DMS 273 (cell line): ENCODE results near the gene CCDC127.
"Not testable (repeated sequence)": the region's sequence is repeated elsewhere in the genome, so short reads cannot be mapped to it uniquely, and the experiment has no call there.

Experiments used
- DNase-seq: peaks from one replicate; lab custom pipeline; 2025; ENCODE audit not compliant: unreplicated experiment; lab: John Stamatoyannopoulos, UW

Gene CCDC127, protein sequence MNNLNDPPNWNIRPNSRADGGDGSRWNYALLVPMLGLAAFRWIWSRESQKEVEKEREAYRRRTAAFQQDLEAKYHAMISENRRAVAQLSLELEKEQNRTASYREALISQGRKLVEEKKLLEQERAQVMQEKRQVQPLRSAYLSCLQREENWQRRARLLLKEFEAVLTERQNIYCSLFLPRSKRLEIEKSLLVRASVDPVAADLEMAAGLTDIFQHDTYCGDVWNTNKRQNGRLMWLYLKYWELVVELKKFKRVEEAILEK

DNA sequence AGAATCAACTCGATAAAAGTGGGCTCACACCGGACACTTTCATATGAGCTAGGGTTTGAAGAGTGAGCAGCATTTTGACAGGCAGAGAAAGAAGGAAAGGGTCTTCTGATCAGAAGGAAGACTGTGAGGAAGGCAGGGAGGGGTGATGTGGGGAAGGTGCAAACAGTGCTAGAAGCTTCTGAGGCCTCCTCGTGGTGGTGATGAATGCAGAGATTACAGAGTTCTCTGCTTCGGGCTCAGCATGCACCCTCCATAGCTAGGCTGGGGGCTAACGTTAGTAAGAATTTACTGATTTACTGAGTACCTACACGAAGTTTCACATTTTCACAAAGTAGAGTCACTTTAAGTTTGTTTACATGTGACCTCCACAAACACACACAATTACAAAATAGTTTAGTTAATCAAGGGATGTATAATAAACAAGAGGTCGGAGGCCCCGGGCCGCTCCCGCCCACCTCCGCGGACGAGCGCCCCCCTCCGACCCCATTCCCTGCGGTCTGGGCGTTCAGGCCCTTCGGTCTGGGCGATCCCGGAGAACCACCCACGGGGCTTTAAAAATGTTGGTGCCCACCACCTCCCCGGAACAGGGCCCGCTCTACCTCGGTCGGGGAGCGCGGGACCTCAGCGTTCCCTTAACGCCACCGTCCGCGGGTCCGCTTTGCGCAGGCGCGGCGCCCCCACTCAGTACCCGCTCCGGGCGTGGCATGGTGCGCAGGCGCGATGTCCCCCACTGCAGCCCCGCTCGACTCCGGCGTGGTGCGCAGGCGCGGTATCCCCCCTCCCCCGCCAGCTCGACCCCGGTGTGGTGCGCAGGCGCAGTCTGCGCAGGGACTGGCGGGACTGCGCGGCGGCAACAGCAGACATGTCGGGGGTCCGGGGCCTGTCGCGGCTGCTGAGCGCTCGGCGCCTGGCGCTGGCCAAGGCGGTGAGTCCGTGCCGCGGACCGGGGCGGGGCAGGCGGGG, at the start of gene CCDC127, which contains the start of gene SDHA:
CCDC127 (minus strand) TSS at position 660 of the 963 bp plus-strand sequence. CDS start 1,304 bp downstream, outside the sequence.
SDHA (plus strand) TSS at position 827 of the 963 bp plus-strand sequence; CDS start at position 863, 36 bp downstream.
- DNase-seq, result peak; percentile 97

DNA sequence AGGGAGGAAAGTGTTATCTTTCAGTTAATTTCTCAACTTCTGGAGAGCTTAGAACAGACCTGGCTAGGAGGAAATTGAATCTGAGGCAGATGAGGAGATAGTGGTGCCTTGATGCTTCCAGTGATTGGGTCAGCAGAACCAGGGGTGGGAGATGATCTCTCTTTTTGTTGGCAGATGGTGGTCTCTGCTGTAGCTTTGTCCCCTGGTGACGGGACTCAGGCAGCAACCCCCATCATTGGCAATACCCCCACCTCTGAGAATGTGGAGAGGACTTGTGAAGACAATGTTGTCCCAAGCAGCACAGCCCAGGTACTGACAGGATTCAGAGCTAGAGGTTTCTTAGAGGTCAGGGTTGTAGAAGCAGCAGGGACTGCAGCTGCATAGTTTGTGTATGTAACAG, 49.8 kb upstream of the CCDC127 start:
- no peak for DNase-seq

DNA sequence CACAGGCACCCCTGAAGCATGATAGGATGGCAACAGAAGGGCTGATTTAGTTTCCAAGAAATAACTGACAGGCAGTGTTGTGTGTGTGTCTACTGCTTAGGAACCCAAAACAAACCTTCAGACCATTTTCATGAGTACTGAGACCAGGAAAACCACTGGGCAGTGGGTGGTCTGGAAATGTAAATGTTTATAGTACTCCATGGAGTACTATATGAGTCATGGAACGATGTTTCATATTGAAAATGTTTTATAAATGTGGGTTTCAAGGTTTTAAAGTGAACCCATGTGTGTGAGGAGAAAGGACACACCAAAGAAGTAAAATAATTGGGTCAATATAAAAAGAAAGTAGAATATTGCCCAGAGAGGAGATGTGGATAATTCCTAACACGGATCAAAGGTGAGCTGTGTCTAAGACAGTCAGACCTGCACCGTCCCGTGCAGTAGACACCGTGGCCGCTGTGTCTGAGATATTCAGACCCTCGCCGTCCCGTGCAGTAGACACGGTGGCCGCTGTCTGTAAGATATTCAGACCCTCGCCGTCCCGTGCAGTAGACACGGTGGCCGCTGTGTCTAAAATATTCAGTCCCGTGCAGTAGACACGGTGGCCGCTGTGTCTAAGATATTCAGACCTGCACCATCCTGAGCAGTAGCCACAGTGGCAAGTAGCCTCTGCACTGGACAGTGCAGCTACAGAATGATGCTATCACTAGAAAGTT, 48.5 kb upstream of the CCDC127 start:
- not testable (repeated sequence) for DNase-seq

DNA sequence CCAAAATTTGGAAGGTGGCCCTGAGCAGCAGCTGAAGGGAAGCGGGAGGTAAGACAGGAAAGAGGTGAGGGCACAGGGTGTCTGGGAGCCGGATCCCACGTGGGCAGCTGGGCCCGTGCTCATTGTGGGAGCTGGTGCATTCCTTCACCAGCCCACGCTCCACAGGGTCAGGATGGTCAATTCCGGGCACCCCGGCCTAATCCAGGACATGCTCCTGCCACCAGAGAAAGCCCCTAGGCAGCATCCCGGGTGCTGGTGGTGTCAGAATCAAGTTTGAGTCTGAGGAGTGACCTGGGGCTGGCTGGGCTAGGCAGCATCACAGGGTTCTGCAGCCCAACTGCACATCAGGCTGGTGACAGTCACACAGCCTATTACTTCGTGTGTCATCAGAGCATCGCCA, 46.4 kb upstream of the CCDC127 start:
- DNase-seq, result no peak

DNA sequence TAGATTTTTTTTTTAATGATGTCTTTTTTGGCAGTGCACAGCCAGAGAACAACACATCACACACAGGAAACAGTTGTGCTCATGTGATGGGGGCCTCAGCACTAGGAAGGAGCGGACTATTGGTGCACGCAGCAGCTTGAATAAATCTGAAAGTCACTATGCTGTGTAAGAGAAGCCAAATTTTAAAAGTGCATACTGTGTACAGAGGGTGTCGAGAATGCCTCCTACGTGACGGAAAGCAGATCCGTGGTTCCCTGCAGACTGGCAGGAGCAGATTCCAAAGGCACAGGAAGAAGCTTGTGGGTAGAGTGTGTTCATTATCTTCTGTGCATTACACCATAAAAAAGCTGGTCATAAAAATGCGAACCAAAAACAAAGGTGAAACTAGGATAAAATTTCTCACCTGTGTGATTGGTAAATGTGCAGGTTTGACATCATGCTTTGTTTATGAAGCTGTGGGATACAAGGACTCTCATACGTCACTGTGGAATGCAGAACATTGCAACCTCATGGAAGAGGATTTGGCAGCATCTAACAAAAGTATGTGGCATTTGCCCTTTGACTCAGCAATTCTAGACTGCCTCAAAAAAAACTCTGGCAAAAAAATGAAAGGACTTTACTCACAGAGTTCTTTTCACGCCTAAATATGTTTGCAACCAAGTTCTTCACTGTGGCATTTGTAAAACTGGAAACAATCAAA, 45.5 kb upstream of the CCDC127 start:
- not testable (repeated sequence) for DNase-seq

DNA sequence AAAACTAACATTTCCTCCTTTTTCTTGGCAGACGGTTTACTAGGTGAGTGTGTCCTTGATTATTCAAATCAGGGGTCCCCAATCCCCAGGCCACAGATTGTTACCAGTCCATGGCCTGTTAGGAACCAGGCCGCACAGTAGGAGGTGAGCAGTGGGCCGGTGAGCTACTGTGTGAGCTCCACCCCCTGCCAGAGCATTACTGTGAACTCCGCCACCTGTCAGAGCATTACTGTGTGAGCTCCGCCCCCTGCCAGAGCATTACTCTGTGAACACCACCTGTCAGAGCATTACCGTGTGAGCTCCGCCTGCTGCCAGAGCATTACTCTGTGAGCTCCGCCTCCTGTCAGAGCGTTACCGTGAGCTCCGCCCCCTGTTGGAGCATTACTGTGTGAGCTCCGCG, 39.2 kb upstream of the CCDC127 start:
- DNase-seq, result no peak

DNA sequence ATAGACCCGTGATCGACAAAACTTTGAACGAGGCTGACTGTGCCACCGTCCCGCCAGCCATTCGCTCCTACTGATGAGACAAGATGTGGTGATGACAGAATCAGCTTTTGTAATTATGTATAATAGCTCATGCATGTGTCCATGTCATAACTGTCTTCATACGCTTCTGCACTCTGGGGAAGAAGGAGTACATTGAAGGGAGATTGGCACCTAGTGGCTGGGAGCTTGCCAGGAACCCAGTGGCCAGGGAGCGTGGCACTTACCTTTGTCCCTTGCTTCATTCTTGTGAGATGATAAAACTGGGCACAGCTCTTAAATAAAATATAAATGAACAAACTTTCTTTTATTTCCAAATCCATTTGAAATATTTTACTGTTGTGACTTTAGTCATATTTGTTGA, 38.4 kb upstream of the CCDC127 start:
- not testable (repeated sequence) for DNase-seq

DNA sequence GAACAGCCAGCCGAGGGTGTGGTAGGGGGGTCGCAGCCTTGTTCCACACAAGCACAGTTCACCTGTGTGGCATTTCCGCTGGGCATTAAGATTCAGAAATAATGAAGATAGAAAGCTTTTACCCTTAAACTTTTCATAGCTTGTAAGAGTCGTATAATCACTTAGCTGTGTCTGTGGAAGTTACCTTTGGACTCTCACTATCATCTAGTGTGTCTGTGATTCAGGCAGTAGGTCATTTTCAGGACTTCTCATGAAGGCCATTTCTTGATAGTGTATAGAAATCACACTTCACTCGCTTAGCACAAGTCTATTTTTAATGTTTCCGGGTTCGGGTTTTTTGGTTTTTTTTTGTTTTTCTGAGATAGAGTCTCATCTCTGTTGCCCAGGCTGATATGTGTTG, 37.2 kb upstream of the CCDC127 start:
- not testable (repeated sequence) for DNase-seq

DNA sequence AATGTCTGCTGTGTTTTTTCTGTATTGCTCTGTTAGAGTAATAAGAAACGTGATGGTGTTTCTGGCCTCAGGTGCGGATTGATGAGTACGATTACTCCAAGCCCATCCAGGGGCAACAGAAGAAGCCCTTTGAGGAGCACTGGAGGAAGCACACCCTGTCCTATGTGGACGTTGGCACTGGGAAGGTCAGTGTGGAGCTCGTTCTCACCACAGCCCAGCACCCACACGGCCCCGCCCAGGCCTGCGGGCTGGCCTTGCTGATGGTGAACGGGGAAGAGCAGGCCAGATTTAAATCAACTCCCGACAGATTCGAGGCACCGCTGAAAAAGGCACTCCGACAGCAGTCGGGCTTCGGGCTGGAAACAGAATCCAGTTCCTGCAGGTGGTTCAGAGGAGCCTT, 36.4 kb upstream of the CCDC127 start:
- DNase-seq, result not testable (repeated sequence)

DNA sequence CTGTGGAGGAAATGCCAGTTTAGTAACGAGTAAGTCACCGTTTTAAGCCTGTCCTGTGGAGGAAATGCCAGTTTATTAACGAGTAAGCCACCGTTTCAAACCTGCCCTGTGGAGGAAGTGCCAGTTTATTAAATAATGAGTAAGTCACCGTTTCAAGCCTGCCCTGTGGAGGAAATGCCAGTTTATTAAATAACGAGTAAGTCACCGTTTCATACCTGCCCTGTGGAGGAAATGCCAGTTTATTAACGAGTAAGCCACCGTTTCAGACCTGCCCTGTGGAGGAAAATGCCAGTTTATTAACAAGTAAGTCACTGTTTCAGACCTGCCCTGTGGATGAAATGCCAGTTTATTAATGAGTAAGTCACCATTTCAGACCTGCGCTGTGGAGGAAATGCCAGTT, 34.6 kb upstream of the CCDC127 start:
- no peak for DNase-seq

DNA sequence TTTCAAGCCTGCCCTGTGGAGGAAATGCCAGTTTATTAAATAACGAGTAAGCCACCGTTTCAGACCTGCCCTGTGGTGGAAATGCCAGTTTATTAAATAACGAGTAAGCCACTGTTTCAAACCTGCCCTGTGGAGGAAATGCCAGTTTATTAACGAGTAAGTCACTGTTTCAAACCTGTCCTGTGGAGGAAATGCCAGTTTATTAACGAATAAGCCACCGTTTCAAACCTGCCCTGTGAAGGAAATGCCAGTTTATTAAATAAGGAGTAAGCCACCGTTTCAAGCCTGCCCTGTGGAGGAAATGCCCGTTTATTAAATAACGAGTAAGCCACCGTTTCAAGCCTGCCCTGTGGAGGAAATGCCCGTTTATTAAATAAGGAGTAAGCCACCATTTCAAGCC, 34.0 kb upstream of the CCDC127 start:
- DNase-seq, result not testable (repeated sequence)

DNA sequence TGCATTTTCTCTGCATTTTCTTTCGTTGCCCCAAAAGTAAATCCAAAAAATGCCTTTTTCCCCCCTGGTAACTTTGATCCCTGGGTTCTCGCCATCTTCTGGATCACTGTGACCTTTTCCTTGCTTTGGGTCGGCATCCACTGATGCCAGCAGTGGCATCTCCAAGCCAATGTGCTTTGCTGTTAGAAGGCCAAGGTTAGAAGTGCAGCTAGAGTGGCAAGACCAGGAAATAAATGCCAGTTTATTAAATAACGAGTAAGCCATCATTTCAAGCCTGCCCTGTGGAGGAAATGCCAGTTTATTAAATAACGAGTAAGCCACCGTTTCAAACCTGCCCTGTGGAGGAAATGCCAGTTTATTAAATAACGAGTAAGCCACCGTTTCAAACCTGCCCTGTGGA, 33.6 kb upstream of the CCDC127 start:
- not testable (repeated sequence) for DNase-seq

DNA sequence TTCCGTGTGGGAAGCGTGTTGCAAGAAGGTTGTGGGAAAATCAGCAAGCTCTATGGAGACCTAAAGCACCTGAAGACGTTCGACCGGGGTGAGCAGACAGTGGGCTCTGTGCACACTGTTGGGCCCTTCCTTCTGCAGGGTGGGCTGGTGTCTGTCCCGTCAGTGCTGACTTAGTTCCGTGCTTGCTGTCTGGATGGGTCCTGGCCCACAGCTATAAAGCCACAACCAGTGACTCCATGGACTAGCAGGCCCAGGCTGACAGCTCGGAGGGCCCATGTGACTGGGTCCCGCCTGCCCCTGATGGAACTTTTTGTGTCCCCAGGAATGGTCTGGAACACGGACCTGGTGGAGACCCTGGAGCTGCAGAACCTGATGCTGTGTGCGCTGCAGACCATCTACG, 33.1 kb upstream of the CCDC127 start:
- DNase-seq, result not testable (repeated sequence)

DNA sequence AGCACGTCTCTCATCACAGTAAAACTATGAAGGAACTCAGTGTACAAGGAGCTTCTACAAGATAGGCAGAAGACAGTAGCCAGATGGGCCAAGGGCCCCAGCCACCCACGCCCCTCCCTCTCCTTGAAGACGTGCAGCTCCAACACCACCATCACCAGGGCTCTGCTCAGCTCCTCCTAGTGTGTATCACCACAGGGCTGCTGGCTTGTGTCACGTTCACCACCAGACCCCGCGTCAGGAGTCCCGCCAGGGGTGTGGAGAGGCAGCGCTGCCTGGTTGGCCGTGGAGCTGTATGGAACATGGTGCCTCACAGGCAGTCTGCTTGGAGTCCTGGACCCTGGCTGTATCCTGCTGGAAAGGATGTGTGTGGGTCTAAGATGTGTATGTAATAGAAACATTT, 32.4 kb upstream of the CCDC127 start:
- not testable (repeated sequence) for DNase-seq

DNA sequence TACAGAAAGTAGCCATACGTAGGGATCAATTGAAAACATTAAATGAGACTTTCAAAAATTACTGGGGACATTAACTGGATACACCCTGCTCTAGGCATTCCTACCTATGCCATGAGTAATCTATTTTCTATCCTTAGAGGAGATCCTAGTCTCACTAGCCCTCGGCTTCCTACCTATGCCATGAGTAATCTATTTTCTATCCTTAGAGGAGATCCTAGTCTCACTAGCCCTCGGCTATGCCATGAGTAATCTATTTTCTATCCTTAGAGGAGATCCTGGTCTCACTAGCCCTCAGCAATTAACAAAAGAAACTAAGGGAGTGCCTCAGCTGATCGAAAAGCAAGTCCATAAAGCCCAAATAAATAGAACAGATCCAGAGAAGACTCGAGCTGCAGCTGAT, 27.8 kb upstream of the CCDC127 start:
- not testable (repeated sequence) for DNase-seq

DNA sequence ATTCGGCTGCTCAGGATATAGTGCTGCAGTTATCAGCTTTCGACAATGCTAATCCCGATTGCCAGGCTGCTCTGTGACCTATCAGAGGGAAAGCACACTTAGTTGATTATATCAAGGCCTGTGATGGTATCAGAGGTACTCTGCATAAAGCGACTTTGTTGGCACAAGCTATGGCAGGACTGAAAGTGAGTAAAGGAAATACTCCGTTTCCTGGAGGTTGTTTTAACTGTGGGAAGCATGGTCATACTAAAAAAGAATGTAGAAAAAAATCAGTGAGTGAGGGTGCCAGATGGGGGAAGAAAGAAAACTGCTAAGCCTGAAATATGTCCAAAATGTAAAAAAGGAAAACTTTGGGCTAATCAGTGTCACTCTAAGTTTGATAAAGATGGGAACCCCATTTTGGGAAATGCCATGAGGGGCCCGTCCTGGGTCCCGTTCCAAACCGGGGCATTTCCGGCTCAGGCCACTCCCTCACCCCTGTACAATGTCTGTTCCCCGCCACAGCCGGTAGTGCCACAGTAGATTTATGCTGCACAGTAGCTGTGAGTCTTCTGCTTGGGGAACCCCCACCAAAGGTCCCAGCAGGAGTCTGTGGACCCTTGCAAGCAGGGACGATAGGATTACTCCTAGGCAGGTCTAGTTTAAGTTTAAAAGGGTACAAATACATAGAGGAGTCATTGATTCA, 25.9 kb upstream of the CCDC127 start:
- not testable (repeated sequence) for DNase-seq

DNA sequence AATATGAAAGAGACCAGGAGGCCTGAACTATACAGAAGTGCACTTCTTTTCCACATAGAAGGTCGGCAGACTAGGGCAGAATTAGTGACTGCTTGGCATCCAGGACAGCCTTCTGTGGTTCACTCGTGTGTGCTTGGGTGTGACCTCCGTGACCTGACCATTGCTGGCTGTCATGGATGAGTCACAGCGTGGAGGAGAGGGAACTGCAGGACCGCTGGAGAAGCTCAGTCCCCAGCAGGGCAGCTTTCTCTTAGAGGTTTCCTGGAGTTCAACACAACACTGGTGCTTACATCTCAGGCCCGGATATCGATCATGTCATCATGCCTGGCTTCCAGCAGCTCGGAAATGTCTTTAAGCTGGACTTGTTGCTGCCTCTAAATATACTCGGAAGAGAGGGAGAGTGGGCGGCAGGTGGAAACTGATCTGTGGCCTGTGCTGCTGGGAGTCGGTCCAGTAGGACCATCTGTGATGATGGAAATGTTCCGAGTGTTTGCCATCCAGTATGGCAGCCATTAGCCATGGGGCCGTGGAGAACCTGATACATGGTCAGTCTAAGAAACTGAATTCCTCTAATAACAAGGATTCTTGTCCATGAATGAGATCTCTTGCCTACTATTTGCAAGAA, 23.2 kb upstream of the CCDC127 start:
- DNase-seq, result not testable (repeated sequence)

DNA sequence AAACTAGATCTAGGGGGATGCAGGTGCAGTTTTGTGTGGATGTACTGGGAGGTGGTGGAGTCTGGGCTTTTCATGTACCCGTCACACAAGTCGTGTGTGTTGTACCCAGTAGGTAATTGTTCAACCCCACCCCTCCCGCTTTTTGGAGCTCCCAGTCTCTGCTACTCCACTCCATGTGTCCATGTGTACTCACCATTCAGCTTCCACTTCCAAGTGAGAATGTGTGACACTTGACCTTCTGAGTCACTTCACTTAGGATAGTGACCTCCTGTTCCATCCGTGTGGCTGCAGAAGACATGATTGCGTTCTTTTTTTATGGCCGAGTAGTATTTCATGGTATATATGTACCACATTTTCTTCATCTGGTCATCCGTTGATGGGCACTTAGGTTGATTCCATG, 22.6 kb upstream of the CCDC127 start:
- not testable (repeated sequence) for DNase-seq

DNA sequence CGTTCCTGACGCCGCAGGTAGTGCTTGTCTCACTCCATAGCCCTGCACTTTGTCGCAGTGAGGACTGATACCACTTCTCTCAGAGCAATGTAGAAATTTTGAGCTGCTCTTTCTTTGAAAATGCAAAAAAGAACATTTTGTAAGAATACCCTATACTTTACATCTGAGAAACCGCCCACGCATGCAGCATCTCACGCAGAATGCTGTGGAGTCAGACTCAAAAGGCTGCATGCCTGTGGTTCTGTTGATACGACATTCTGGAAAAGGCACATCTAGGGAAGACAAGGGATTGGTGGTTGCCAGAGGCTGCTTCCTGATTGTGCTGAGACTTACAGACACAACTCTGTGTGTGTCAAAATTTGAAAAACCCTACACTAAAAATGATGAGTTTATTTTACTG, 20.0 kb upstream of the CCDC127 start:
- not testable (repeated sequence) for DNase-seq

DNA sequence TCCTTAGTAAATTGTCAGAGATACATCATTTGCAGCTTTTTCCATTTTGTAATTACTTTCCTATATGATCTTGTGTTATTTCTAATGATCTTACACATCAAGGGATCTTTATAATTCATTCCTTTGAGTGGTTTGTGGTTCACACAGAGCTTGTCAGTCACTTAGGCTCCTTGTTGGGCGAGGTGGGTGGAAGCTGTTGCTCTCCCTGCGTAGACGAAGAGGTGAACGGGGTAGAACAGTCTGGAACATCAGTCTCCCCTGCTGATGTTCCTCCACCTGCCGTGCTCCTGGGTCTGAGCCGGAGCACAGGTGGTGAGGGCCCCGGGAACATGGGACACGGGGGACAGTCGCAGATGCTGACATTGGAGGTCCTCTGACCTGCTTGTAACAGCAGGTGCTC, 17.6 kb upstream of the CCDC127 start:
- not testable (repeated sequence) for DNase-seq
